ENCODE measurements around the gene OVCA2.
A peak's percentile ranks its signal among the peaks of the same experiment; 100 is the strongest.

OVCA2 gene

DNA sequence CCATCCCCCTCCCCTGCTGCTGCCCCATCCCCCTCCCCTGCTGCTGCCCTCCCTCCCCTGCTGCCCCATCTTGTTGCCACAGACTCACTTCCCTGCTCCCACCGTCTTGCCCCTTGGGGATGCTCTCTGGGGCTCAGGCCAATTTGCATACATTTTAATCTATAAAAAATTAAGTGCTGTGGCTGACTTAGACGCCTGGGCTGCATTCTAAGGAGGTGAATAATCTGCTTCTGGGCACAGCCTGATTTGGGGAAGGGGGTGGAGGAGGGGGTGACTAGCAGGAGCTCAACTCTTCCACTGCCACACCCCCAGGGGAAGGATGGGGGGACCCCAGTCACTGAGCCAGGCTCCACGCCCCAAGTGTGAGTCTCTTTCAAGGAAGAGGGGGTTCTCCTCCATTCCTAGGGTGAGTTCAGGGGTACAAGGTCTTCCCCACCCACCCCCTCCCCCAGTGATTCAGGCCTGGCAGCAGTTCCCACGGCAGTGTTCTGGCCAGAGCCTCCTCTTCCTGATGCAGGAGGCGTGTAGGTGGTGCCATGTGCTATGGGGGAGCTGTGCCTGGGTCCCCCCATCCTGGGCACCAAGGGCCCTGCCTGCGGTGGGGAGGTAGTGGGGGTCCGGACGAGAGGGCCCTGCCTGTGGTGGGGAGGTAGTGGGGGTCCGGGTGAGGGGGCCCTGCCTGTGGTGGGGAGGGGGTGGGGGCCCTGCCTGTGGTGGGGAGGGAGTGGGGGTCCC is 6.8 kb upstream of the OVCA2 start:
- peak; percentile 70 for DNase-seq (ENCODE audit: low spot score)

DNA sequence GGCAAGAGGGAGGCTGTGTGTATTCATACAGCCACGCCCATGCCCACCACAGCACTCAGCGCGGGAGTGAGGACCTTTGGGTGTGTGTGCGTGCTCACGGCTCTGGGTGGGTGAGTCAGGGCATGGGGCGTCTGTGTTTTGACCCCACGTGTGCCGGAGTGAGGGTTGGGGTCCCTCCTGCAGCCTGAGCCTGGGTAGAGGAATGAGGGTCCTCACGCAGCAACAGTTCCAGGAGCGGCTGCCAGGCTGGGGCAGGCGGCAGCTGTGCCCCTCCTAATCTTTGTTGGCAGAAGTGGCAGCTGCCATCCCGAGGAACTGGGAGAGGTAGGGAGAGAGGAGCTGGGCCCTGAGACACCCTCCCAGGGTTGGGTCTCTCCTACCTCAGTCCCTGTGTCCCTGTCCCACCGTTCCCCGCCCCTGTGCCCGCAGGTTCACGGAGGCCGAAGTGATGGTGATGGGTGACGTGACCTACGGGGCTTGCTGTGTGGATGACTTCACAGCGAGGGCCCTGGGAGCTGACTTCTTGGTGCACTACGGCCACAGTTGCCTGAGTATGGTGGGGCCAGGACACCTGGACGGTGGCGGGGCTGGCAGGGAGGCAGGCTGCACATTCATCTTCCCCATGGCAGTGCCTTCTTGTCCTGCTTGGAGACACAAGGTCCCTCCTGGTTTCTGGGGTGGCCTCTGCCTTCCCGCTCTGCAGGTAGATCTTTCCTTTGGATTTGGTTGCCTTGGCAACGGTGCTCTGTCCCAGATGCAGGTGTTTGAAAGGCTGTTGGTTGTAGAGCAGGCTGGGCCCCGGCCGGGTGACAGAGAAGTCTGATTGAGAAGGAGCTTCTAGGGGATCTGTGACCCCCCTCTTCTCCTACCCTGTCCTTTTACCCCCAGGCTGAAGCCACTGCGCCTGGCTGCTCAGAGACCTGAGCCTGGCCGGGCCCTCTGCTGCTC is 6.0 kb upstream of the OVCA2 start:
- no peak for DNase-seq (ENCODE audit: low spot score)

DNA sequence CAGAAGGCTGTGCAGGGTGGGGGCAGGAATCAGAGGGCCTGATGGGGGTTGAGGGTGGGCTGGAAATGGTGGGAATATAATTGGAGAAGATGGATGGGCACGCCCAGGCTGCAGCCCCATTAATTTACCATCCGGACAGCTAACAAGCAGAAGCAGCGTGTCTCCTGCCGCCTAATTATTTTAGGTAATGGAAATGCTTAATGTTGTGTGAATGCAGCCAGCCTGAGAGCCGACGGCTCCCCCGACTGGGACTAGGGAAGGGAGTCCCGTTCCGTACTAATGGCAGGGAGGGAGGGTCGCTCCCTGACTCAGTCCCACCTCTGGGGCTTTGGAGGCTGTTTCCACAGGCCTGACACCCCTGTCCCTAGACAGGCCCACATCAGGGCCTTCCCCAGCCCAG is 4.7 kb upstream of the OVCA2 start:
- DNase-seq (ENCODE audit: low spot score) = no peak

DNA sequence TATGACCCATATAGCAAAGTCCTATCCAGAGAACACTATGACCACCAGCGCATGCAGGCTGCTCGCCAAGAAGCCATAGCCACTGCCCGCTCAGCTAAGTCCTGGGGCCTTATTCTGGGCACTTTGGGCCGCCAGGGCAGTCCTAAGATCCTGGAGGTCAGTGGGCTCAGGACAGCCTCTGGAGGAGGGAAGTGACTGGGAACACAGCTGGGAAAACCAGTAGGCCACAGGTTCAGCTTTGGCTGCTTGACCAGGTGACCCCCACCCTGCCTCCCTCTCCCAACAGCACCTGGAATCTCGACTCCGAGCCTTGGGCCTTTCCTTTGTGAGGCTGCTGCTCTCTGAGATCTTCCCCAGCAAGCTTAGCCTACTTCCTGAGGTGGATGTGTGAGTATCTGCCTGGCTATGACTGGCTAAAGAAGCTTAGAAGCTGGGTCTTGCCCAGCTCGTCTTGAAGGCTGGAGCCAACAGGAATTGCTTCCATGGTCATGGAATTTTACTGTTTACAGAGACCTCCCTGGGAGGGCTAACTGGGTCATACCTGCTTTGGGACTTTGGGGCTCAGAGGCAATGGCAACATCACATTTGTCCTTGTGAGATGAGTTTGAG is 1.5 kb upstream of the OVCA2 start:
- DNase-seq (ENCODE audit: low spot score) = no peak

- no peak for DNase-seq (ENCODE audit: low spot score)
Observed at GRCh38 chr17:2040942-2041560, 771 bp upstream of the OVCA2 start.

- DNase-seq (ENCODE audit: low spot score) = no peak
Observed at GRCh38 chr17:2042390-2042847, 597 bp downstream of the OVCA2 start.

DNA sequence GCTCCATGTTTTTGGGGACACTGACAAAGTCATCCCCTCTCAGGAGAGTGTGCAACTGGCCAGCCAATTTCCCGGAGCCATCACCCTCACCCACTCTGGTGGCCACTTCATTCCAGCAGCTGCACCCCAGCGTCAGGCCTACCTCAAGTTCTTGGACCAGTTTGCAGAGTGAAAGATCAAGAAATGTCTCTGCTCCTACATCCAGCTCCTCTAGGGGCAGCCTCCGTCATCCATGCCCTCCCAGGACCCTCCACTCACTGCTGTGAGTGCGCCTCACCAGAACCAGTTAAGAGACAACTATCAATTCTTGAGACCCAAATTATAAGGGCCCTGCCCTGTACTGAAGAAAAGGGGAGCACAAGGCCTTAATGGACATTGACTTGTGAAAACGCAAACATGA is 1.1 kb downstream of the OVCA2 start:
- no peak for DNase-seq (ENCODE audit: low spot score)

GRCh38 chr17:2043785-2044184 is 2.0 kb downstream of the OVCA2 start:
- no peak for DNase-seq (ENCODE audit: low spot score)

DNA sequence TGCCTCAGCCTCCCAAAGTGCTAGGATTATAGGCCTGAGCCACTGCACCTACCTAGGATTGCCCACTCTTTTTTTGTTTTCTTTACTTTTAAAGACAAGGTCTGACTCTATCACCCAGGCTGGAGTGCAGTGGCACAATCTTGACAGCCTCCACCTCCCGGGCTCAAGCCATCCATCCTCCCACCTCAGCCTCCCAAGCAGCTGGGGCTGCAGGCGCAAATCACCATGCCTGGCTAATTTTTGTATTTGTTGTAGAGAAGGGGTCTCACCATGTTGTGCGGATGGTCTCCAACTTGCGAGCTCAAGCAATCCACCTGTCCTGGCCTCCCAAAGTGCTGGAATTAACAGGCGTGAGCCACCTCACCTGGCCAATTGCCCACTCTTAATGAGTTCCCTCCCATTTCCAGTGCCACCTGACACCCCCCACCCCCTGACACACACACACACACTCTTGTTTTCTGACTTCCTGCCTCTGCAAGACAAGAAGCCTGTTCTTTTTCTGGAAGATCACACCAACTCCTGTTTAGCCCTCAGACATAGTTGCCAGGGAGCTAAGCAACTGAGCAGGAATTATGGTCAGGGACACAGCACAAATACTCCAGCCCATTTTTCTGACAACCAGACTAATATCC is 2.6 kb downstream of the OVCA2 start:
- no peak for DNase-seq (ENCODE audit: low spot score)

- DNase-seq (ENCODE audit: low spot score) = no peak
Observed at GRCh38 chr17:2047590-2047989, 5.8 kb downstream of the OVCA2 start.

DNA sequence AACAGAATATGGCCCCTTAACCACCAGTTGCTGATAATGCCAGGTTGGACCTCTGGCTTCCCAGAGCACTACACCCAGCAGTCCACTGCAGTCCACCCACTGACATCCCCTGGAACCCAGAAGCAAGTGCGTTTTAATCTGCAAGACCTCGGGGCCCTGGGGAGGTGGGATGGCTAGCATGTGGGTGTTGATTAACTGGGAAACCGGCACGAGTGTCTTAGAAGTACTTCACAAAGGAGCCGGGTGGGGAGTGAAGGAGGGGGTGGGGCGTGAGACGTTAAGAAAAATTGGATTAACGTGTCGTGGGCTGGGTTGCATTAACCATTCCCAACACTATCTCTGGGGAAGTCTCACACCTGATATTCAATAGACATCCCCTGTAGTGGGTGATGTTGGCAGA is 7.0 kb downstream of the OVCA2 start:
- no peak for DNase-seq (ENCODE audit: low spot score)

DNA sequence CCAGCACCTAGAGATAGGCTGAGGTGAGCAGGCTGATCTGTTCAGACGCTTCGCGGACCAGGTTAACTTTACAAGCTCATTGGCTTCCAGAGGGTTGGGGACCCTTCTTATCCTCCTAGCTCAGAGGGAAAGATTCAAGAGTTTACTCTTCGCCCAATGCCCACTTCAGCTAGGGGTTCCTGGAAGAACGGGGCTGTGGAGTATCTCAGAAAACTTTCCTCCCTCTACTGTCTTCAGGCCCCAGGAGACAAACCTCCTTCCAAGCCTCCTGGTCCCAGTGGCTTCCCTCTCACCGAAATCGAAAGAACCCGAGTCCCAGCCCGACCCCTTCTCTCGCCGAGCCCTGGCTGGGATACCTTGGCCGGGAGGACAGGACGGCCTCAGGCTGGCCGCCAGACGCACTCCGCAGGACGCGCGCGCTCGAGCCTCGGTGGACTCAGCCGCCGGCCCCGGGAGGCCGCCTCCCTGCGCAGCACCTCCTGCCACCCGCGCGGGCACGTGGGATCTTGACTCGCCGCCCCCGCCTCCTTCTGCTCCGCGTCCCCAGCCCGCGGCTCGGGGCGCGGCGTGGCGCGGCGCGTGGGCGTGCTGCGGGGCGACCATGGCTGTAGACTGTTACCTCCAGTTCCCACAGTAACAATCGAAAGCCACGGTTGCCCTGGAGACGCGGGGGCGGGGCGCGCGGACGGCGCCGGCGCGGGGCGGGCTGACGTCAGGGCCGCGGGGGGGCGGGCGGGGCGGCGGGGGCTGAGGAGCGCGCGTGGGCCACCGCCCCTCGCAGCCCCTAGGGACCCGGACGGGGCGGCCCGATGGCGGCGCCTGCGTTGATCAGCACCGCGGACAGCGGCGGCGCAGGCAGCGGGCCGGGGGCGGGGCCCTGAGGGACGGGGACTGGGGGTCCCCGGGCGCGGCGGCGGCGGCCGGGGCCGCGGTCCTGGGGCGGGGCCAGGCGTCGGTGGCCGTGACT is 7.8 kb downstream of the OVCA2 start:
- peak; percentile 90 for DNase-seq (ENCODE audit: low spot score)

GRCh38 chr17:2050300-2051060 is 8.7 kb downstream of the OVCA2 start:
- DNase-seq (ENCODE audit: low spot score) = peak; percentile 67

GRCh38 chr17:2051061-2051932 is 9.5 kb downstream of the OVCA2 start:
- no peak for DNase-seq (ENCODE audit: low spot score)

- DNase-seq (ENCODE audit: low spot score) = no peak
Observed at GRCh38 chr17:2051933-2052559, 10.2 kb downstream of the OVCA2 start.

GRCh38 chr17:2053380-2054261 is 11.8 kb downstream of the OVCA2 start:
- DNase-seq (ENCODE audit: low spot score) = peak; percentile 51

GRCh38 chr17:2054262-2054511 is 12.4 kb downstream of the OVCA2 start:
- DNase-seq (ENCODE audit: low spot score) = no peak

Data from germinal center (tissue), 1 donor.